NCI-H2171 (cell line): Measurements from ENCODE around the gene CAPZA2.
"Not testable (repeated sequence)": the region's sequence is repeated elsewhere in the genome, so short reads cannot be mapped to it uniquely, and the experiment has no call there.

Source experiments
- DNase-seq: peaks from one replicate; lab custom pipeline; 2025; lab: John Stamatoyannopoulos, UW

Gene CAPZA2

DNA sequence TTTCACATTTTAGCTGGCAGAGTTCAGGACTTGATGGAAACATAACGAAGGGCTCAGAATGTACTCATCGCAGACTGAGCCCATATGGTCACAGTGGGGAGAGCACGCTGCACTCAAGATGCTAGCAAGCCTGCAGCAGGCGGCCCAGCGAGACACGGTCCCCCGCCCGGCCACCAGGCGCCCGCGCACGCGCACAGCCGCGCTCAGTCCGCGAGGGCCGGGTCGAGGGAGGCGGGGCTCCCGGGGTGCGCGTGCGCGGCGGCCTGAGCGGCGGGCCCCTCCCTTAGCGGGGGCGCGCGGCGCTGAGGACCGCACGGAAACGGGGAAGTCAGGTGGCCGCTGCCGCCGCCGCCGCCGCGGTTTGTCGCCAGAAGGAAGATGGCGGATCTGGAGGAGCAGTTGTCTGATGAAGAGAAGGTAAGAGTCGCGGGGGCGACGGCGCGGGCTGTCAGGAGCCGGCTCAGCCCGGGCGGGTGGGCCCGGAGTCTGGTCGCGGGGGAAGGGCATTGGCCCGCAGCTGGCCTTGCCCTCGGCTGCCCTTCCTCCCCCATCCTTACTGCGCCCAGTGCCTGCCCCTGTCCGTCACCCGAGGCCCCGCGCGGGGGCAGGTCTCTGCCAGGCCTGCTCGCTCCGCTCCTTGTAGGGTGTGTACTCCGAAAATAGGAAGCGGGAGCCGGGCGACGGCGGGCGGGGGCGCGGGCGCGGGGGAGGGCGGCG is at the start of gene CAPZA2:
TSS of gene CAPZA2 (plus strand) at position 354 of the 717 bp plus-strand sequence. CDS start at position 379, 25 bp downstream.
- DNase-seq, result peak; percentile 92

DNA sequence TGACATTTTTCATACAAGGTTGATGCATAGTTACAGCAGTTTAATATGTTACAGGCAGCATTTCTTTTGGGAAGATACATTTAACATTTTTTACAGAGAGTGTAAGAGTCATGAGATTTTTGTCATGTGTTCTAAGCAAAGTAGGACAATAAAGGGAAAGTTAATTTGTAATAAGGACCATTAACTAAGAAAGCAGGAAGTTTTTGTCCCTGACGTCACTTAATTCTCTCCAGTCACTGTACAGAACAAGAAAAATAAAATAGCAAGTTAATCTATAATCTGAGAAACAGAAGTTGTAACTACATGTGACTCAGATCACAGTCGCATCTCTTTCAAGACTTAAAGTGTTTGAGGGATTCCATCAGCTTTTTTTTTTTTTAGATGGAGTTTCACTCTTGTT is 49.5 kb upstream of the CAPZA2 start:
- DNase-seq, result no peak

DNA sequence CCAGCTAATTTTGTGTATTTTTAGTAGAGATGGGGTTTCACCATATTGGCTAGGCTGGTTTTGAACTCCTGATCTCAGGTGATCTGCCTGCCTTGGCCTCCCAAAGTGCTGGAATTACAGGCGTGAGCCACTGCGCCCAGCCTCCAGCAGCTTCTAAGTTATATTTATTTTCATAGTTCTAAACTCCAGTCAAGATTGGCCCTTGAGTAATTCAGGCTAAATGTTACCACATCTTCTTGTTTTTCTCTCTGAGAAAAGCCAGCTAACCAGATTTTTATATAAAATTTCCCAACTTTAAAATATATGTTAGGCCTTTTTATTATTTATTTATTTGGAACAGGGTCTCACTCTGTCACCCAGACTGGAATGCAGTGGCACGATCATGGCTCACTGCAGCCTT is 49.0 kb upstream of the CAPZA2 start:
- DNase-seq, result not testable (repeated sequence)

DNA sequence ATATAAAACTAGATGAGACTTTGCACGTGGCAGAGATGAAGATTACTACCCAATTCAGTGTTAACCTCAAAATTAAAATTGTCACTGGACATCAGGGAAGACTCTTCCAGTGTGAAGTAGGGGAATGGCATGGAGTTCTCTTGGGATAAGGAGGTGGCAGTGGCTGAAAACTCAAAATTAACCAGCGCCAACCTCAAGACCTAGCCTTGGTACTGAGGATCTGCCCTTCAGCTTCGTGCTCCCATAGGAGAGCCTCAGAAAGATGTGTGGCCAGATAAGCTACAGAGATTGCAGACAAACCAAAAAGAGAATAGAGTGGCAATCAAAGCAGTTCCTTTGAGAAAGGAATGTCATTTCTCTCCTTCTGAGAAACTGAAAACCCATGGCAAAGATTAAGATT is 47.3 kb upstream of the CAPZA2 start:
- DNase-seq, result no peak

DNA sequence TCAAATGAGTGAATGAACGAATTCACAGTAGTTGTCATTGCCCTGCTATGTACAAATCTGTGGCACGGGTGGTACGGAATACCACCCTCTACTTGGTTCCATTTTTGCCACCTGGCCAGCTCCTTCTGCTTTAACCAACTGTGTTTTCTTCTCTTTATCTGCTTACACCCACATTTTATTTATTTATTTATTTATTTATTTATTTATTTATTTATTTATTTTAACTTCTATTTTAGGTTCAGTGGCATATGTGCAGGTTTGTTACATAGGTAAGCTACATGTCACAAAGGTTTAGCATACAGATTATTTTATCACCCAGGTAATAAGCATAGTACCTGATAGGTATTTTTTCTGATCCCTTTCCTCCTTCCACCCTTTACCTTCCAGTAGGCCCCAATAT is 42.2 kb upstream of the CAPZA2 start:
- no peak for DNase-seq

- DNase-seq, result not testable (repeated sequence)
Measured at GRCh38 chr7:116821647-116822046, 40.7 kb upstream of the CAPZA2 start.

DNA sequence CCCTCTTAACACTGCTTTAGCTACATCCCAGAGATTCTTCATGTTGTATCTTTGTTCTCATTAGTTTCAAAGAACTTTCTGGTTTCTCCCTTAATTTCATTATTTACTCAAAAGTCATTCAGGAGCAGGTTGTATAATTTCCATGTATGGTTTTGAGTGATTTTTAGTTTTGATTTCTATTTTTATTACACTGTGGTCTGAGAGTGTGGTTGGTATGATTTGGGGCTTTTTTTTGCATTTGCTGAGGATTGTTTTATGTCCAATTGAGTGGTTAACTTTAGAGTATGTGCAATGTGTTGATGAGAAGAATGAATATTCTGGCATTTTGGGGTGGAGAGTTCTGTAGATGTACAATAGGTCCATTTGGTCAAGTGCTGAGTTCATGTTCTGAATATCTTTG is 37.9 kb upstream of the CAPZA2 start:
- DNase-seq, result no peak

DNA sequence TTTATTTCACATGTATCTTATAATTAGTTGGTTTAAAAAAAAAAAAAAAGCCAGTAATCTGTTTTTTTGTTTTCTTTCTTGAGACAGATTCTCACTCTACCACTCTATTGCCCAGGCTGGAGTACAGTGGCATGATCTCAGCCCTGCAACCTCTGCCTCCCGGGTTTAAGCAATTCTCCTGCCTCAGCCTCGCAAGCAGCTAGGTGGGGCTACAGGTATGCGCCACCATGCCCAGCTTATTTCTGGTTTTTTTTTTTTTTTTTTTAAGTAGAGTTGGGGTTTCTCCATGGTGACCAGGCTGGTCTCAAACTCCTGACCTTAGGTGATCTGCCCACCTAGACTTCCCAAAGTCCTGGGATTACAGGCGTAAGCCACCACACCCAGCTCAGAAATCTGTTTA is 34.1 kb upstream of the CAPZA2 start:
- no peak for DNase-seq

DNA sequence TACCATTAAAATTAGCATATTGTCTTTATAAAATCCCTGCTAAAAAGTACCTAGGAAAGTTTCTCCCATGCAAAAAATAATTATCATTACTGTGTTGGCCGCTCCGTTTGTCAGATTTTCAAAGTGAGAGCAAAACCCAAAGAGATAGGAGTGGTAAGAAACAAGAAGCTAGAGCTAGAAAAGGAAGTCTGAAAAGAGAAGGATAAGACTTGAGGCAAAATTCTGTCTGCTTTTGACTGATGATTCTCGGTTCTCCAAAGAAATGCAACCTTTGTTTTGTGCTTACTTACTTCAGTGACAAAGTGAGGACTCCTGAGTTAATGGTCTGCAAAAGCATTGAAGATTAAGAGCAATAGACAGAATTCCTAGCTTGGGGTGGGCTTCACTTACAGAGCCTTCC is 33.3 kb upstream of the CAPZA2 start:
- DNase-seq, result no peak

- no peak for DNase-seq
Measured at GRCh38 chr7:116829493-116829892, 32.9 kb upstream of the CAPZA2 start.

- DNase-seq, result no peak
Measured at GRCh38 chr7:116832692-116833091, 29.7 kb upstream of the CAPZA2 start.

GRCh38 chr7:116834815-116835504 is 27.4 kb upstream of the CAPZA2 start:
- DNase-seq, result no peak

DNA sequence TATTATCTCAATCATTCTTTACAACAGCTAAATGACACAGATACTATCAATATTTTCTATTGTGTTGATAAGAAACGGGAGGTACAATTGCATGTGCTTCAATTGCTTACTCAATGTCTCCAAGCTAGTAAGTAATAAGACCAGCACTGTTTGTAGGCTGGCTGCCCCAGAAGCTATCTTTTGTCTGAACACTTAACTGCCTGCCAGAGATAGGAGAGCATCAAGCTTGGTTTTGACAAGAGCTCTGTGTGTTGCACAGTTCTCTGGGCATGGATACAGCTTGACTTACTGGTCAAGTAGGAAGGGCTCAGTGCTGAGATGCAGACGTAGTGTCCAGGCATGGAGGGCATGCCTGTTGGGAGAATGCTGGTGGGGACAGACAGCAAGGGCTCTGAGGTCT is 26.3 kb upstream of the CAPZA2 start:
- DNase-seq, result no peak

- DNase-seq, result no peak
Measured at GRCh38 chr7:116836911-116837310, 25.5 kb upstream of the CAPZA2 start.

DNA sequence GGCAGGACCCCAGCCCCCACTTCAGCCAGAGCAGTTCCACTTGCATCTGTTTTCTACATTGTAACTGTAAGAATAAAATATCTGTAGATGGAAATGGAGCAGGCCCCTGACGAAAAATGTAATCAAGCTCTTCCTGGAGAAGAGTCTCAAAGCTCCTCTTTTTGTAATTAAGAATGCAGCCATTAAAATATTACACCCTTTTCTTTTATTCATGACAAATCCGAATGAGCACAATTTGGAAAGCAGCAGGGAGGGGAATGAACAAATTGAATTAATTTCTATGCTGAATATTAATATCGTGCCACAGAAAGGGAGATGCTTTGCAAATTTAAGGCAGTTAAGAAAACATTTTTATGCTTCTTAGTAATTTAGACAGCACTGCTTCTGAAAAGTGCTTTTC is 24.8 kb upstream of the CAPZA2 start:
- DNase-seq, result no peak

DNA sequence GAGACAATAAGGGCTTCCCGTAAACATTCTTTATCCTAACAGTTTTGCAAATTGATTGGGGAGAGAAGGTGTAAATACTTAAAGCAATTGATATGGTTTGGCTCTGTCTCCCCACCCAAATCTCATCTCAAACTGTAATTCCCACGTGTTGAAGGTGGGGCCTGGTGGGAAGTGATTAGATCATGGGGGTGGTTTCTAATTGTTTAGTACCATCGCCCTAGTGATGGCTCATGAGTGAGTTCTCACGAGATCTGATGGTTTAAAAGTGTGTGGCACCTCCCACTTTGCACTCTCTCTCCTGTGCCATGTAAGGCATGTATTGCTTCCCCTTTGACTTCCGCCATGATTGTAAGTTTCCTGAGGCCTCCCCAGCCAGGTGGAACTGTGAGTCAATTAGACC is 22.1 kb upstream of the CAPZA2 start:
- DNase-seq, result no peak

- DNase-seq, result no peak
Measured at GRCh38 chr7:116842371-116842770, 20.0 kb upstream of the CAPZA2 start.

DNA sequence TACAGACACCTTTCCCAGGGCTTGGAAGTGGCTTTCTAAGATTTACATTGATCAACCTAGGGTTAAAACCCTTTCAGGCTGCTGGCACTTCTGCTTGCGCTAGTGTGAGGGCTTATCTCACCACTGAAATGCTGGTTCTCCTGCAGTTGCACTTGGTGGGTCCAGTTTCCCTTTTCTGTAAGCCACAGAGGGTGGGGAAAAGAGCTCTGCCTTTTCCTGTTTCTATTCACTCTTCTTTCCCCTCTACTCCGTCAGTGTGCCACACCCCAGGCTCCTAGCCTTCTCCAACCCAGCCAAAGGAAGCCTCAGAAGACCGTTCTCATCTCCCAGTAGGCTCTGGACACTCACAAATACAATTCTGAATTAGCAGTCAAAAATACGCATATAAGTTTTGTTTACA is 19.0 kb upstream of the CAPZA2 start:
- DNase-seq, result no peak

DNA sequence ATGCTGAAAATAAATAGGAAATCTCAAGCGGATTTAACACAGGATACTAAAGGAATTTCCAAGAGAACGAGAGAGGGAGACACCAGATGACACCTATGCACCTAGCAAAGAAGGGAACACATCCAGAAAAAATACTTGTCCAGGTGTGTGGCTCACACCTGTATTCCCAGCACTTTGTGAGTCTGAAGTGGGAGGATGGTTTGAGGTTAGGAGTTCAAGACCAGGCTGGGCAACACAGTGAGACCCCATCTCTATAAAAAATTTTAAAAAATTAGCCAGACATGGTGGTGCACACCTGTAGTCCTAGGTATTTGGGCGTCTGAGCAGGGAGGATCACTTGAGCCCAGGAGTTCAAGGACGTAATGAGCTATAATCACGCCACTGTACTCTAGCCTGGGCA is 11.2 kb upstream of the CAPZA2 start:
- no peak for DNase-seq

DNA sequence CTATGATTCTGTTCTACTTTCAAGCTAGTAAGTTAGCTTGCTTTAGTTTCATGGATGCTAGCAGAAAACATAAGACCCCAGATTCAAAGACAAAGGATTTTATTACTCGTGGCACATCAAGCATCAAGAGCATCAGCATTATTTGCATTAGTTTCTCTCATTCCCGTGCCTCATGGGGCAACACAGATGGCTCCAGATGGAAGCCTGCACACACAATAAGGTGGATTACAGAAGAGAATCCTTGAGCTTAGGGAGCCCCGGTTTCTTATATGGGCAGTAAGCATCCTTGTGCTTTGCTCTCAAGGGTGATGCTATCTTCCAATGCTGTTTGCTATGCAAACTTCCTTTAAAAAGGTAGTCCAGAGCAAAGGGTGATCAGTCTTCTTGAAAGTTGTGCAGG is 10.7 kb upstream of the CAPZA2 start:
- no peak for DNase-seq

DNA sequence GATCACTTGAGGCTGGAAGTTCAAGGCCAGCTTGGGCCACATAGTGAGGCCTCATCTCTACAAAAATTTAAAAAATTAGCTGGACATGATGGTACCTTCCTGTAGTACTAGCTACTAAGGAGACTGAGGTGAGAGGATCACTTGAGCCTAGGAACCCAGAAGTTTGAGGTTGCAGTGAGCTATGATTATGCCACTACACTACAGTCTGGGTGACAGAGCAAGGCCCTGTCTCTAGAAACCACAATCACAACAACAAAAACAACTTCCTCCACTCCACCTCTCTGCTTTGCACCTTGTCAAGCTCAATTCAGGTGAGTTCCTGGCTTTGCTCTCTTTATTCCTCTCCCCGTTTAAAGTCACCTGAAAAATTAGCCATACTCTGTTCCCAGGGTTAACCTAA is 8.3 kb upstream of the CAPZA2 start:
- DNase-seq, result no peak

DNA sequence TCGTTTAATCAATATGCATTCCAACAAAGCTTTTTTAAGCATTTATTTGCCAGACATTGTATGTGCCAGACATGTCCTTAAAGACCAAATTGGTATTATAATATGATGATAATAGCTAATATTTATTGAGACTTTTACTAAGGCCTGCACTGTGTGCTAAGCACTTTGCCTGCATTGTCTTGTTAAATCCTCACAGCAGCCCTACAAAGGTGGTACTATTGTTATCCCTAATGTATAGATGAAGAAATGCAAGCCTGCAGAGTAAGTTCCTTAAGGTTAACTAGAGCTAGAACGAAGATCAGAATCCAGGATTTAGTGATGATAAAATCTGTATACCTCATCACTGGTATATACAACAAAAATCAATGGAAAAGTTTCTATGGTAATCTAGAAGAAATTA is 5.3 kb upstream of the CAPZA2 start:
- no peak for DNase-seq

- DNase-seq, result no peak
Measured at GRCh38 chr7:116859323-116859722, 3.1 kb upstream of the CAPZA2 start.

DNA sequence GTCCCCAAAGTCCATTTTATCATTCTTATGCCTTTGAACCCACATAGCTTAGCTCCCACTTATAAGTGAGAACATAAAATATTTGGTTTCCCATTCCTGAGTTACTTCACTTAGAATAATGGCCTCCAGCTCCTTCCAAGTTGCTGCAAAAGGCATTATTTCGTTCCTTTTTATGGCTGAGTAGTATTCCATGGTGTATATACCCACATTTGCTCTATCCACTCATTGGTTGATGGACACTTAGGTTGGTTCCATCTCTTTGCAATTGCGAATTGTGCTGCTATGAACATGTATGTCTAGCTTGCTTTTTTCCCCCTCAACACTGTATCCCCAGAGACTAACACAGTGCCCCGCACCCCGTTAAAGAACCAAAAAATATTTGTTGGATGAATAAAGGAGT is 670 bp upstream of the CAPZA2 start:
- no peak for DNase-seq
